ENCODE results near the gene ECHDC1. TPM values are rescaled to one million over a fixed set of nuclear protein-coding genes. Genes with fewer than 3 reads are reported as not detected.
"Not testable (repeated sequence)": the region's sequence is repeated elsewhere in the genome, so short reads cannot be mapped to it uniquely, and the experiment has no call there.

ECHDC1 gene
- total RNA-seq, result 10 to 100 TPM; 46.9 to 53.6 TPM

- Mint-ChIP-seq H3K36me3 (ENCODE audit: insufficient read depth in 2 of 2) (peaks cover 4 to 8% of the 10 kb centered on the region in 2 donors), H3K27me3 (ENCODE audit: low read depth) (no peaks in the 10 kb centered on the region), H3K4me1 (ENCODE audit: low read depth) (peaks cover 8% of the 10 kb centered on the region), H3K4me3 (no peak within 1 kb of the TSS), H3K9me3 (no peaks in the 10 kb centered on the region), H3K27ac (no peak within 1 kb of the TSS)
- DNase-seq (peak; percentile 77 to 78), ATAC-seq (replicated peaks in 1 of 2) (peak; percentile 87 to 90)
These were observed at the start of gene ECHDC1 for GRCh38 chr6:127342946-127343808. Gene ECHDC1 (minus strand): TSS chr6:127343609. CDS start chr6:127331028, 12,581 bp downstream.

DNA sequence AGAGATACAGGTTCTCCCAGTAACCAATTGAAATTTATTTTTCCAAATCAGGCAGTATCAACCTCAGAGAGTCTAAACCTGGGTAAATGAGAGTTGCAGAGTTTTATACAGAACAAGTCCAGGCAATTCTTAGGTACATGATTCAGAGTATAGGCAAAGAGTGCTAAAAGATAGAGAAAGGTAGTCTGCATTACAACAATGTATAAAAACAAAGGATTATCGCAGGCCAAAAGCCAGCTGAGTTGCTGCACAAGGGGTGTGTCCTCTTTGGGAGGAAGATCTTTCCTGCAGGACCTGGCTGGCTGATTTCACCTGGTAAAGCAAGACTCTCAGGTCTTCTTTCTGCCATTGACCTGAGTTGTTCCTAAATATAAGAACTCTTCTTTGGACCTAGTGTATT, 48.9 kb upstream of the ECHDC1 start:
- Mint-ChIP-seq H3K27ac (no peak overlapping the region), H3K4me1 (ENCODE audit: low read depth) (no peaks in the 10 kb centered on the region), H3K36me3 (ENCODE audit: insufficient read depth in 2 of 2) (no peaks in the 10 kb centered on the region), H3K9me3 (no peaks in the 10 kb centered on the region), H3K4me3 (no peak overlapping the region), H3K27me3 (ENCODE audit: low read depth) (peaks cover 8% of the 10 kb centered on the region)
- no peak for ATAC-seq (replicated peaks in 1 of 2)
- no peak for DNase-seq

GRCh38 chr6:127391094-127391953, 47.9 kb upstream of the ECHDC1 start:
- ATAC-seq (replicated peaks in 1 of 2) (no peak), DNase-seq (no peak)
- H3K27me3 Mint-ChIP-seq (ENCODE audit: low read depth), result peaks cover 8% of the 10 kb centered on the region
- H3K27ac Mint-ChIP-seq, result no peak overlapping the region
- H3K4me1 Mint-ChIP-seq (ENCODE audit: low read depth), result no peaks in the 10 kb centered on the region
- H3K9me3 Mint-ChIP-seq, result no peaks in the 10 kb centered on the region
- no peaks in the 10 kb centered on the region for H3K36me3 Mint-ChIP-seq (ENCODE audit: insufficient read depth in 2 of 2)
- no peak overlapping the region for H3K4me3 Mint-ChIP-seq

DNA sequence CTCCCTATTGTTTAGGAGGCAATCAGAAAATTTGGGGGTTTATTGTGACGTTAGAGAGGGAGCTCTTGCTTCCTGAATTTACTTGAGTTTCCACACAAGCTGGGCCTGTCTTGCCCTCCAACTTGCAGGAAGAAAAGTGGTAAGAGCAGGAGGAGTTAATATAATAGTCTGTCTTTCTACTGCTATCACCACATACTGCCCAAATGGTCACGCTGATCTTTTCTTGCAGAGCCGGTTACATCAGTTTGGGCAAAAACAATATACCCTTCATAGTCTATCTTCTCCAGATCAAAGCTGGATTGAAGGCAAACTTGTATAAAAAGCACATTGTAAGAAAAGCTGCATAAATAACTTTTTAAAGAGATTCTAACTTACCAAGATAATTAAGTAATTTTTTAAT, 46.3 kb upstream of the ECHDC1 start:
- Mint-ChIP-seq H3K36me3 (ENCODE audit: insufficient read depth in 2 of 2) (no peaks in the 10 kb centered on the region), H3K4me1 (ENCODE audit: low read depth) (no peaks in the 10 kb centered on the region), H3K4me3 (no peak overlapping the region), H3K27me3 (ENCODE audit: low read depth) (peaks cover 8% of the 10 kb centered on the region), H3K9me3 (no peaks in the 10 kb centered on the region), H3K27ac (no peak overlapping the region)
- no peak for ATAC-seq (replicated peaks in 1 of 2)
- DNase-seq, result no peak

DNA sequence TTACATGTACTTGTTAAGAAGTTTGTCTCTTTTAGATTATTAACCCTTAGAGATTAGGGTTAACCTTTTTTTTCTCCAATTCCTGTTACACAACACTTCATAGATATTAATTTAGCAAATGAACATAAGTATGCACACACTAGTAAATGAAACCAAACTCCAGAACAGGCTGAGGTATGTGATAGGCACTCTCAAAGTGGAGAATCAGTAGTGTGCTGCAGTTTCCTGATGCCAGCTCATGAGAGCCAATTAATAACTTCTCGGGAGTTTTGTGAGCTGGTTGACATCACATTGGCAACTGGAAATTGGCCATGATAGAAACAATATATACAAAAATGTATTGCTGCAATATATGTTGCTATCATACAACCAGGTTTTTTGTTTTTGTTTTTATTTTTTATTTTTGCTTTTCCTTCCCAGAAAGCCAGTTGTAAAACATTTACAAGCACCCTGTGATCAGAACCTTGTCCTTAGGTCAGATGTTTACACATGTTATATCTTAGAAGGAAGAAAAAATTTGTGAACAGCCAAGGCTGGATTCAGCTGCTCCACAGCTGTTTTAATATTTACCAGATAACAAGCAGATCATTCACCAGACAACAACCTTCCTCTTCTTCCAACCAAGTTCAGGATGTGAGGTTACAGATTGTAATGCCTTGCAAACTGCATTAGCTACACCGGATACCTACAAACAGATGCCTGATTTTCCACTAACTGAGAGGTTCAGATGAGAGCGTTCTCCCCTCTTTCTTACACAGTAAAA, 42.4 kb upstream of the ECHDC1 start:
- Mint-ChIP-seq H3K27ac (no peak overlapping the region), H3K36me3 (ENCODE audit: insufficient read depth in 2 of 2) (no peaks in the 10 kb centered on the region), H3K4me1 (ENCODE audit: low read depth) (no peaks in the 10 kb centered on the region), H3K4me3 (no peak overlapping the region), H3K27me3 (ENCODE audit: low read depth) (peaks cover 8% of the 10 kb centered on the region), H3K9me3 (no peaks in the 10 kb centered on the region)
- no peak for DNase-seq
- no peak for ATAC-seq (replicated peaks in 1 of 2)

DNA sequence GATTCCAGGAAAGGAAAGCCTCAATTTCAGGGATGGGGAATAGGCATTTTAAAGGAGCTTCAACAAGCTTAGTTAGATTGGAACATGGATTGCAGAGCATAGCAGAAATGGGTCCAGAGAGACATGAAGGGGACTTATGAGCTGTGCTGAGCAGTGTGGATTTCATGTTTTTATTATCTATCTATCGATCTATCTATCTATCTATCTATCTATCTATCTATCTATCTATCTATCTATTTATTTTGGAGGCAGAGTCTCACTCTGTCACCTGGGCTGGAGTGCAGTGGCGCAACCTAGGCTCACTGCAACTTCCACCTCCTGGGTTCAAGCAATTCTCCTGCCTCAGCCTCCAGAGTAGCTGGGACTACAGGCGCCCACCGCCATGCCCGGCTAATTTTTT, 41.4 kb upstream of the ECHDC1 start:
- not testable (repeated sequence) for ATAC-seq (replicated peaks in 1 of 2); H3K27ac Mint-ChIP-seq; H3K27me3 Mint-ChIP-seq (ENCODE audit: low read depth); DNase-seq; H3K4me1 Mint-ChIP-seq (ENCODE audit: low read depth); H3K36me3 Mint-ChIP-seq (ENCODE audit: insufficient read depth in 2 of 2); H3K4me3 Mint-ChIP-seq; H3K9me3 Mint-ChIP-seq

DNA sequence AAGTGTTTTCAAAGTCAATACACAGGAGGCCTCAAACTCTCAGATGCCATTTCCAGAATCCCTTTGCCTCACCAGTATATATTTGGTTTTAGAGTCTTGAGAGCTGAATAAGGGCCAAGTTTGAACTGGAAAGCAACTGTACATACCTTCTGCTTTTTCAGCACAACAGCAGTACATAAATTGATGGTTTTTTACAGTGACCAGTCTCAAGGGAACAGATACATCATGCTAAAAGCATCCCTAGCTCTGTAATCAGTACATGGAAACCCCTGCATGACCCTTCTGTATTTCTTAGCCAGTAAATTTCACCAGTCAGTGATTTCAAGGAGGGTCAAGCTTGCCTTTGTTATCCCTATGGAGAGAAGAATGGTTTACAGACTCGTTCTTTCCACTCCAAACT, 40.6 kb upstream of the ECHDC1 start:
- H3K9me3 Mint-ChIP-seq, result no peaks in the 10 kb centered on the region
- no peaks in the 10 kb centered on the region for H3K4me1 Mint-ChIP-seq (ENCODE audit: low read depth)
- no peak for ATAC-seq (replicated peaks in 1 of 2)
- no peak for DNase-seq
- H3K27me3 Mint-ChIP-seq (ENCODE audit: low read depth), result no peaks in the 10 kb centered on the region
- no peak overlapping the region for H3K27ac Mint-ChIP-seq
- H3K4me3 Mint-ChIP-seq, result no peak overlapping the region
- H3K36me3 Mint-ChIP-seq (ENCODE audit: insufficient read depth in 2 of 2), result no peaks in the 10 kb centered on the region

DNA sequence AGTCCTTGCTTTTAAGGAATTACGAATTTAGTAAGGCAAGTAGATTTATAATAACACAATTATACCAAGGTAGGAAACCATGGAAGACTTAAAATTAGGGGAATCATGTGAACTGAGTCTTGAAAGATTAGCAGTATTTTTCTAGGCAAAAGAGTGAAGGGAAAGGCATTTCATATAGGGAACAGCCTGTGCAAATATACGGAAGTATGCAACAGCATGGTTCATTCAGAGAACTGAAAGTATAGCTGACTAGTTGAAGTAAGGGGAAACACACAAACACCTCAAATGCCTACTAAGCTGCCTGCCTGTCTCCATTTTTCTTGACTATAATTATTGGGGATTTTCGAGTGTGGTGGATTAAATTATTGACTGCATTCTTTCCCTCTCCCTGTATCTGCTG, 39.0 kb upstream of the ECHDC1 start:
- H3K4me3 Mint-ChIP-seq, result no peak overlapping the region
- ATAC-seq (replicated peaks in 1 of 2) (no peak), DNase-seq (no peak)
- H3K27me3 Mint-ChIP-seq (ENCODE audit: low read depth), result no peaks in the 10 kb centered on the region
- no peak overlapping the region for H3K27ac Mint-ChIP-seq
- H3K36me3 Mint-ChIP-seq (ENCODE audit: insufficient read depth in 2 of 2), result no peaks in the 10 kb centered on the region
- no peaks in the 10 kb centered on the region for H3K4me1 Mint-ChIP-seq (ENCODE audit: low read depth)
- no peaks in the 10 kb centered on the region for H3K9me3 Mint-ChIP-seq

DNA sequence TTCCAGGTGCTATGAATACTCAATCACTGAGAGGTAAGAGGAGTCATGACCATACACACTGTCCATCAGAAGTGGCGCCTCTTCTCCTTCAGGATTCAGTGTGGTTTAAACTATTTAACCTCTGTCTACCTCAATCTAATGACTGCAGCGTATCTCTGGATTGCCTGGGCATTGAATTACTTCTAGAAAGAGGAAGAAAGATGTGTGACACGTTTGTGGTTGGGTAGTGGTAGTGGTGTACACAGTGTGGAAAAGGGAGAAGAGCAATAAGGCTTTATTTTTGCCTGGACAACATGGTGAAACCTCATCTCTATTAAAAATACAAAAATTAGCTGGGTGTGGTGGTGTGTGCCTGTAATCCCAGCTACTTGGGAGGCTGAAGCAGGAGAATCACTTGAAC, 38.0 kb upstream of the ECHDC1 start:
- no peaks in the 10 kb centered on the region for H3K9me3 Mint-ChIP-seq
- ATAC-seq (replicated peaks in 1 of 2) (no peak), DNase-seq (no peak)
- H3K4me3 Mint-ChIP-seq, result no peak overlapping the region
- no peaks in the 10 kb centered on the region for H3K36me3 Mint-ChIP-seq (ENCODE audit: insufficient read depth in 2 of 2)
- no peak overlapping the region for H3K27ac Mint-ChIP-seq
- no peaks in the 10 kb centered on the region for H3K27me3 Mint-ChIP-seq (ENCODE audit: low read depth)
- H3K4me1 Mint-ChIP-seq (ENCODE audit: low read depth), result no peaks in the 10 kb centered on the region

DNA sequence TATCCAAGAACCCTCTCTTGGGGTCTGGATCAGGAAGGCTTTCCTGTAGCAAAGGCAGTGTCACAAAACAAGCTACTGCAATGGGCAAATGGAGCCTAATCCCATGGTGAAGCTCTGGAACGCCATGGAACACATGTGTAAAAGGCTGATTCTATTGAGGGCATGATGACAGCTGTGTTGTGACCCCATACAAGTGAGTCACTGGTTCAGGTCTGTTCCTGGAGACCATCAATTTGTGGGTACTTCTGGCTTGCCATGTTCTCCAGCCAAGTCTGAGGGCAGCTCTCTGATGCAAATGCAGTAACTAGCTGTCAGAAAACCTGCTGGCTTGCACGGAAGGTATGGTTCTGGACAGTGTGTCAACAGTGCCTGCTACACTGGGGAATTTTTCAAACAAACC, 33.3 kb upstream of the ECHDC1 start:
- no peaks in the 10 kb centered on the region for H3K27me3 Mint-ChIP-seq (ENCODE audit: low read depth)

GRCh38 chr6:127367023-127367375, 23.6 kb upstream of the ECHDC1 start:
- Mint-ChIP-seq H3K27me3 (ENCODE audit: low read depth) (no peaks in the 10 kb centered on the region), H3K4me3 (no peak overlapping the region), H3K9me3 (peaks cover 3 to 7% of the 10 kb centered on the region in 2 donors), H3K27ac (no peak overlapping the region), H3K4me1 (ENCODE audit: low read depth) (no peaks in the 10 kb centered on the region), H3K36me3 (ENCODE audit: insufficient read depth in 2 of 2) (peaks cover 2 to 6% of the 10 kb centered on the region in 2 donors)
- ATAC-seq (replicated peaks in 1 of 2) (no peak), DNase-seq (no peak)

More for the DNA sequence above, 33.3 kb upstream of the ECHDC1 start:
- Mint-ChIP-seq H3K36me3 (ENCODE audit: insufficient read depth in 2 of 2) (peaks cover 2 to 4% of the 10 kb centered on the region in 2 donors), H3K4me1 (ENCODE audit: low read depth) (no peaks in the 10 kb centered on the region), H3K4me3 (no peak overlapping the region), H3K27ac (no peak overlapping the region), H3K9me3 (peaks cover 1 to 4% of the 10 kb centered on the region in 2 donors)
- DNase-seq (no peak), ATAC-seq (replicated peaks in 1 of 2) (no peak)

DNA sequence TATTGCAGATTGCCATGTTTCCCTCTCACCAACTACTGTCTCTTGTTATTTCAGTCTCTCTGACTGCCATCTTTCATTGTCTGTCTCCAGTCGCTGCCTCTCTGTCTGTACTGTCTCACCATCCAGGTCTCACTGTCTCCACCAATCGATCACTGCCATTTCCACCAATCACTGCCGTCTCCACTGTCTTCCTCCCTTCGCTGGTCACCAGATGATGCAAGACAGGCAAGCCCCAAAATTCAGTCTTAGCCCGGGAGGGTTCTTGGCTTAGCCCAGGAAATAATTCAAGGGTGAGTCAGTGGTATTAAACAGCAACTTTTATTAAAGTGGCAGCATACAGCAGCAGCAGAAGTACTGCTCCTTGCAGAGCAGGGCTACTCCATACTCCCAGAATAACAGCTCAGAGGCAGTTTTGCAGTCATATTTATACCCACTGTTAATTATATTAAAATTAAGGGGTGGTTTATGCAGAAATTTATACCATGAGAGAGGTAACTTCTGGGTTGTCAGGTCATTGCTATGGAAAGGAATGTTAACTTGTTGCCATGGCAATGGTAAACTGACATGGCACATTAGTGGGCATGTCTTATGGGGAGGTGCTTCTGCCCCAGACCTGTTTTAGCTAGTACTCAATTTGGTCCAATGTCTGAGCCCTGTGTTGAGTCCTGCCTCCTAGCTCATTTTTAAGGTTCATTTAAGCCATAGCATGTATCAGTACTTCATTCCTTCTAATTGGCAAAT, 23.0 kb upstream of the ECHDC1 start:
- ATAC-seq (replicated peaks in 1 of 2), result no peak
- H3K27ac Mint-ChIP-seq, result no peak overlapping the region
- H3K36me3 Mint-ChIP-seq (ENCODE audit: insufficient read depth in 2 of 2), result peaks cover 0 to 1% of the 10 kb centered on the region in 2 donors
- no peaks in the 10 kb centered on the region for H3K27me3 Mint-ChIP-seq (ENCODE audit: low read depth)
- H3K4me3 Mint-ChIP-seq, result no peak overlapping the region
- no peak for DNase-seq
- H3K4me1 Mint-ChIP-seq (ENCODE audit: low read depth), result no peaks in the 10 kb centered on the region
- peaks cover 0 to 4% of the 10 kb centered on the region in 2 donors for H3K9me3 Mint-ChIP-seq
